ENCODE data around the gene AXIN1.
"Not testable (repeated sequence)": the region's sequence is repeated elsewhere in the genome, so short reads cannot be mapped to it uniquely, and the experiment has no call there.

GRCh38 chr16:341974-342336, 10.6 kb downstream of the AXIN1 start:
- TF ChIP-seq CTCF, POLR2AphosphoS5, EP300, POLR2A (IDR thresholded peaks at IDR 0.05): not testable (repeated sequence)
